GM12878 (cell line): Measurements from ENCODE around the gene ALG3. TPM values are rescaled to one million over a fixed set of nuclear protein-coding genes. Genes with fewer than 3 reads are reported as not detected.

Experiments
- ATAC-seq: fragments of 200-7000 bp; cut with Tn5 transposase; 3 replicates; pipeline ENCODE4 v1.9.1; 2020; ENCODE audit warnings: mild to moderate bottlenecking, moderate library complexity
- Bru-seq: library from RNA; stranded (reverse); fragments of 400-500 nt; gene quantifications from one replicate; lab custom pipeline; 2021; lab: Mats Ljungman, UMichigan
- BruChase-seq, 2 experiments: library from RNA; stranded (reverse); fragments of 400-500 nt; gene quantifications; one replicate each; lab custom pipeline; 2021; lab: Mats Ljungman, UMichigan
- BruUV-seq: library from RNA; stranded (reverse); fragments of 400-500 nt; replicated peaks from 2 replicates; lab custom pipeline; 2021; lab: Mats Ljungman, UMichigan
- CTCF ChIA-PET: fragments of 300-600 bp; sonication (Branson Sonifier 250); formaldehyde crosslinking; extraction: SDS; loops from one replicate; lab custom pipeline; 2021; ENCODE audit warnings: inconsistent platforms; lab: Yijun Ruan, JAX
- POLR2A ChIA-PET: fragments of 350-600 bp; formaldehyde crosslinking; extraction: SDS; loops from one replicate; lab custom pipeline; 2021; ENCODE audit warnings: inconsistent platforms; lab: Charles Lee
- RAD21 ChIA-PET: fragments of 300-600 bp; sonication (Branson Sonifier 250); formaldehyde crosslinking; loops from one replicate; lab custom pipeline; 2023; ENCODE audit warnings: antibody characterized with exemption; ENCODE audit not compliant: unreplicated experiment; lab: Charles Lee
- SMC1A ChIA-PET: fragments of 300-600 bp; sonication (Branson Sonifier 250); formaldehyde crosslinking; loops from one replicate; lab custom pipeline; 2023; ENCODE audit not compliant: unreplicated experiment, uncharacterized antibody; lab: Charles Lee
- DNase-seq: peaks from one replicate; pipeline ENCODE4 v3.0.0-alpha.2; 2011; ENCODE audit warnings: low read depth, low spot score
- FAIRE-seq: peaks from 3 replicates; lab custom pipeline; 2011; peaks lifted over from hg19 to GRCh38; lab: Jason Lieb, UNC
- H2AFZ ChIP-seq: 2 replicates; pipeline ENCODE4 v1.6.0; 2011; ENCODE audit warnings: low read depth, low read length, control low read depth; ENCODE audit not compliant: control insufficient read depth
- H3K27ac ChIP-seq: 2 replicates; pipeline ENCODE4 v1.5.1; 2011; ENCODE audit warnings: control low read depth; ENCODE audit not compliant: control insufficient read depth, insufficient read depth
- H3K27me3 ChIP-seq, 2 experiments: replicated peaks in 1 of 2; 2 replicates each; pipeline versions ENCODE4 v1.6.0 to v1.6.1; 2011; ENCODE audit warnings: low read length in 1 of 2; ENCODE audit not compliant: control insufficient read depth in 2 of 2, insufficient read depth in 2 of 2
- H3K36me3 ChIP-seq, 2 experiments: 2 replicates each; pipeline ENCODE4 v1.5.1; 2011; ENCODE audit warnings: low read length in 1 of 2; ENCODE audit not compliant: control insufficient read depth in 2 of 2, insufficient read depth in 2 of 2
- H3K4me1 ChIP-seq: 2 replicates; pipeline ENCODE4 v1.6.1; 2011; ENCODE audit warnings: mild to moderate bottlenecking, low read length, moderate library complexity, mixed read lengths; ENCODE audit not compliant: control insufficient read depth, insufficient read depth
- H3K4me2 ChIP-seq: 2 replicates; pipeline ENCODE4 v1.6.0; 2011; ENCODE audit warnings: control low read depth; ENCODE audit not compliant: control insufficient read depth, insufficient read depth
- H3K4me3 ChIP-seq: fragments of 200-600 bp; sonication (generic); 2 replicates; pipeline ENCODE4 v1.5.1; 2016
- H3K79me2 ChIP-seq: 2 replicates; pipeline ENCODE4 v1.6.0; 2011; ENCODE audit warnings: low read length; ENCODE audit not compliant: control insufficient read depth, insufficient read depth
- H3K9ac ChIP-seq: 2 replicates; pipeline ENCODE4 v1.8.0; 2011; ENCODE audit warnings: low read length, control low read depth, mixed read lengths; ENCODE audit not compliant: control insufficient read depth, insufficient read depth
- H3K9me3 ChIP-seq: replicated peaks from 3 replicates; pipeline ENCODE4 v1.5.1; 2011; ENCODE audit warnings: mild to moderate bottlenecking, low read length; ENCODE audit not compliant: control insufficient read depth, insufficient read depth
- H4K20me1 ChIP-seq: 2 replicates; pipeline ENCODE4 v1.6.0; 2011; ENCODE audit not compliant: control insufficient read depth, insufficient read depth
- ATF7 ChIP-seq: fragments of 450-650 bp; IDR thresholded peaks from 2 replicates; pipeline ENCODE4 v1.6.1; 2016; ENCODE audit warnings: low read depth, mild to moderate bottlenecking
- BHLHE40 ChIP-seq, 2 experiments: fragments of 450-650 bp in 1 of 2; IDR thresholded peaks; 2 replicates each; pipeline ENCODE4 v1.6.1; 2011 to 2017; ENCODE audit warnings: low read depth in 2 of 2, borderline replicate concordance in 1 of 2, improper control_type of control experiment in 1 of 2, low read length in 1 of 2, mild to moderate bottlenecking in 1 of 2
- DPF2 ChIP-seq: fragments of 450-650 bp; IDR thresholded peaks from 2 replicates; pipeline ENCODE4 v1.6.1; 2017; ENCODE audit warnings: mild to moderate bottlenecking
- HCFC1 ChIP-seq: fragments of 150-350 bp; IDR thresholded peaks from 2 replicates; pipeline ENCODE4 v1.6.1; 2014; ENCODE audit warnings: low read length
- NFXL1 ChIP-seq: fragments of 450-650 bp; IDR thresholded peaks from 2 replicates; pipeline ENCODE4 v1.6.1; 2017; ENCODE audit warnings: antibody characterized with exemption, mild to moderate bottlenecking, borderline replicate concordance
- RCOR1 ChIP-seq: conservative IDR thresholded peaks from 2 replicates; pipeline ENCODE4 v1.6.1; 2012; ENCODE audit warnings: low read depth, low read length, improper control_type of control experiment
- ZNF622 ChIP-seq: fragments of 450-650 bp; IDR thresholded peaks from 2 replicates; pipeline ENCODE4 v1.6.1; 2017; ENCODE audit warnings: mild to moderate bottlenecking, inconsistent platforms
- WGBS: methylation state at CpG from one replicate; pipeline ENCODE4 v1.1.6; 2016; ENCODE audit warnings: low lambda C conversion rate; ENCODE audit not compliant: insufficient replicate concordance, insufficient coverage; ENCODE audit errors: missing lambda C conversion rate; 5-methylcytosine and 5-hydroxymethylcytosine counted together
- in situ Hi-C: fragments of 300-500 bp; cut with MboI; formaldehyde crosslinking; loops from 9 replicates; pipeline ENCODE4 v1.14.3; 2018; ENCODE audit warnings: mixed read lengths
- intact Hi-C: fragments of 100-400 bp; cut with micrococcal nuclease; formaldehyde crosslinking; loops from one replicate; pipeline ENCODE4 v1.14.2; 2022; ENCODE audit not compliant: unreplicated experiment
- long read RNA-seq, 2 experiments: library from polyadenylated mRNA; unstranded; transcript quantifications; one replicate each; pipeline ENCODE4 v2.0.0, GENCODE V29; 2019 to 2020
- polyA minus RNA-seq, 3 experiments: library from RNA; depleted of rRNA, polyadenylated mRNA; stranded (reverse); fragments of >200 nt; gene quantifications; 2 replicates each; pipeline ENCODE4 v1.2.3, GENCODE V29; 2011
- polyA plus RNA-seq, 11 experiments: library from polyadenylated mRNA; depleted of rRNA in 4 of 11; unstranded in 6 of 11; stranded (reverse) in 5 of 11; fragments of >200 nt; fragmentation: Nextera tagmentation in 4 of 11; fragmentation: Illumina TruSeq in 1 of 11; extraction: Ambion mirVana in 4 of 11; extraction: Trizol in 1 of 11; gene quantifications; 1 replicate in 1 of 11; 2 replicates in 10 of 11; pipeline versions ENCODE4 v1.2.1 to v1.2.3, GENCODE V29; 2011 to 2016; ENCODE audit warnings: inconsistent platforms in 2 of 11, missing spikeins in 2 of 11, low read depth in 1 of 11
- total RNA-seq, 4 experiments: library from RNA; depleted of rRNA in 3 of 4; stranded (reverse); fragments of >200 nt in 3 of 4; fragmentation: Illumina TruSeq in 1 of 4; extraction: Trizol in 1 of 4; gene quantifications; 2 replicates each; pipeline versions ENCODE4 v1.2.1 to v1.2.3, GENCODE V29; 2013 to 2021
- TF ChIP-seq, protein P1 (sequence below): fragments of 450-650 bp; IDR thresholded peaks from 2 replicates; pipeline ENCODE4 v1.6.1; 2017; ENCODE audit warnings: mild to moderate bottlenecking, moderate library complexity
- TF ChIP-seq, protein P2 (sequence below): fragments of 450-650 bp; IDR thresholded peaks from 2 replicates; pipeline ENCODE4 v1.6.1; 2017; ENCODE audit warnings: mild to moderate bottlenecking

The ALG3 gene
- 59.6 and 62.8 TPM in 2 replicates for total RNA-seq (2013; cell fraction: nucleolus; rRNA removed)
- total RNA-seq (2014; rRNA removed) (39.6 and 47.5 TPM in 2 replicates), total RNA-seq (2014; rRNA removed; fragmentation: Illumina TruSeq; extraction: Trizol) (20.9 and 21.2 TPM in 2 replicates), total RNA-seq (2021) (44.5 and 44.9 TPM in 2 replicates), polyA plus RNA-seq (2011; rRNA removed) (15.8 and 29.0 TPM in 2 replicates), polyA plus RNA-seq (2014; fragmentation: Illumina TruSeq; extraction: Trizol) (25.5 and 36.0 TPM in 2 replicates), polyA plus RNA-seq (2014; fragmentation: Nextera tagmentation; extraction: Ambion mirVana) (10 to 100 TPM; 13.6 to 16.0 TPM), polyA plus RNA-seq (2014; rRNA removed) (42.9 and 45.1 TPM in 2 replicates), polyA plus RNA-seq (2016; fragmentation: Nextera tagmentation; extraction: Ambion mirVana) (10 to 100 TPM; 82.9 to 84.7 TPM), polyA minus RNA-seq (2011; rRNA and poly(A)+ RNA removed) (94.2 and 111 TPM in 2 replicates), Bru-seq, nascent RNA (percentile 68 among the genes with signal in this experiment), BruChase-seq, experiment 1, labeled RNA remaining after a 6-hour chase (percentile 63 among the genes with signal in this experiment), BruChase-seq, experiment 2, labeled RNA remaining after a 2-hour chase (percentile 64 among the genes with signal in this experiment)
- 26.6 TPM for polyA plus RNA-seq (2011; ENCODE audit: low read depth)
- 54.5 and 60.6 TPM in 2 replicates for polyA plus RNA-seq (2011; cell fraction: cytosol; rRNA removed)
- 70.1 and 85.0 TPM in 2 replicates for polyA plus RNA-seq (2011; cell fraction: nucleus; rRNA removed)
- 38.4 and 41.0 TPM in 2 replicates for polyA plus RNA-seq (2012)
- polyA minus RNA-seq (2011; cell fraction: cytosol; rRNA and poly(A)+ RNA removed) = 22.0 and 29.8 TPM in 2 replicates
- polyA minus RNA-seq (2011; cell fraction: nucleus; rRNA and poly(A)+ RNA removed) = 54.0 and 65.6 TPM in 2 replicates
- long read RNA-seq, experiment 1, transcript ALG3-201 (9 exons, 1,528 nt) = major isoform, 33 of 51 reads
- long read RNA-seq, experiment 1, transcript ALG3-205 (9 exons, 1,533 nt) = minor isoform, 5 of 51 reads
- long read RNA-seq, experiment 1, partial matches to known transcripts = 1 of 51 reads
- long read RNA-seq, experiment 1, other reads (novel, unspliced or antisense) = 11 of 51 reads
- long read RNA-seq, experiment 2, transcript ALG3-201 (9 exons, 1,528 nt) = major isoform, 17 of 28 reads
- long read RNA-seq, experiment 2, partial matches to known transcripts = 5 of 28 reads
- long read RNA-seq, experiment 2, other reads (novel, unspliced or antisense) = 4 of 28 reads

DNA sequence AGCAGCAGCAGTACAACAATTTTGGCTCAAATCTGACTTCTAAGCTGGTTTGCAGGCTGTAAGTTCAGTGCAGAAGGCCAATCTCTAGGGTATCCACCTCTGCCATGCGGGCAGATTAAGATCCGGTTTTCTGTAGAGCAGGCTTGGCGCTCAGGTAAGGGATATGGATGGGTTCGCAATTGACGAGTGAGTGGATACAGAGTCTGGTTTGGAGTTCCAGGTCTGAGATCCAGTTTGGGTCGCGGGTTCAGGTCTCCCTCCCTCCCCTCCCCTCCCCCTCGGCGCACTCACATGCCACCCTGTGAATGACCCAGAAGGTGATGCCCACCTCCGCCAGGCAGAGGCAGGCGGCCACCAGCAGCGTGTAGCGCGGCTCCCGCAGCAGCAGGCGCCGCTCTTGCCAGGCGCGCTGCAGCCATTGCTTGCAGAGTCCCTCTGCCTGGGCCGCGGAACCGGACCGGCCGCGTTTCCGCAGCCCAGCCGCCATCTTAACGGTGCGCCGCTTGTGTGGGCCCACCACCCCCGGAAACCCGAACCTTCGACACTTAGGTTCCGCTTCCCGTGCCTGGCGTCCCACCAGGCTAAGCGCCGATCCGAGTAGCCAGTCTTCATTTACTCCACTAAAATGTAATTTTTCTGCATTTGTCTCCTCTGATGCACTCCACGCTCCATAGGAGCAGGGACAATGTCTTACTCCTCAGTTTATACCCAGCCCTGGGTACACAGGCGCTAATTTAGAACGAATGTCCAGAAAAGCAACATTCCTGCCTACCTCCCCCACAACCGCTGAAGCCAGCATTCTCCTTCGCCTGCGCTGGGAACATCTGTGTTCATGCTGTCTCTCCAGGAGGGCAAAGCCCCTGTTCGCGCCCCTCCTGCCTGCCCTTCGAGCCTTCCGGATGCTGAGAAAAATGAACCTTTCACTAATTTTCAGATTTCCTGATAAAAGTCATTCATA is at the start of gene ALG3:
Gene ALG3 (minus strand): TSS at position 509 of the 958 bp plus-strand sequence. CDS start 22 bp downstream, at position 487.
- peaks cover 17% of the 10 kb centered on the region for H3K79me2 ChIP-seq
- peak within 1 kb of the TSS; percentile 98 for H3K9ac ChIP-seq
- peaks cover 2 to 10% of the 10 kb centered on the region in 2 experiments for H3K36me3 ChIP-seq
- H3K9me3 ChIP-seq = no peaks in the 10 kb centered on the region
- ChIA-PET SMC1A (no interaction called here), POLR2A (interaction anchor here (1.4 kb wide), 1 partner anchor 54 kb away, joined by 3 read pairs; no protein-coding TSS in a partner anchor), RAD21 (interaction anchor here (1.1 to 1.2 kb wide), 2 partner anchors 21 to 353 kb away, joined by 8 to 17 read pairs; no protein-coding TSS in a partner anchor), CTCF (interaction anchor here (1.1 to 7.1 kb wide), 5 partner anchors 12 to 352 kb away, joined by 3 to 69 read pairs (median 18); partner anchors contain the start of gene VWA5B2)
- BruUV-seq = no TSS peak
- H3K4me1 ChIP-seq = no peaks in the 10 kb centered on the region
- FAIRE-seq = peak; percentile 49
- peak within 1 kb of the TSS; percentile 100 for H3K4me2 ChIP-seq
- WGBS = 1% methylated on average over 47 of the region's 49 CpGs
- peak; percentile 66 for ATAC-seq
- H3K4me3 ChIP-seq = peak within 1 kb of the TSS; percentile 82
- peak within 1 kb of the TSS; percentile 99 for H2AFZ ChIP-seq
- H3K27ac ChIP-seq = peak within 1 kb of the TSS; percentile 91
- no peaks in the 10 kb centered on the region for H3K27me3 ChIP-seq
- intact Hi-C loops (loop anchor here (1.0 to 5.0 kb wide), 2 partner anchors 111 to 364 kb away; partner anchors contain the start of genes EIF2B5 and PARL), in situ Hi-C loops (loop anchor here (5.0 kb wide), 1 partner anchor 361 kb away; no protein-coding TSS in a partner anchor)
- DNase-seq = peak; percentile 41
- H4K20me1 ChIP-seq = no peaks in the 10 kb centered on the region
- TF ChIP-seq NFXL1 (no peak), BHLHE40 (IDR thresholded peaks at IDR 0.05; ENCODE audit: borderline replicate concordance in 1 of 2, low read depth in 2 of 2, low read length in 1 of 2) (peak; percentile 57 to 85; a peak in 3 of 4 replicates), HCFC1 (peak; percentile 78), ATF7 (no peak), ZNF622 (no peak), DPF2 (0 out of 2 replicates have a peak, but pooled peaks have one; percentile 22), RCOR1 (no peak)
- TF ChIP-seq, protein P1, sequence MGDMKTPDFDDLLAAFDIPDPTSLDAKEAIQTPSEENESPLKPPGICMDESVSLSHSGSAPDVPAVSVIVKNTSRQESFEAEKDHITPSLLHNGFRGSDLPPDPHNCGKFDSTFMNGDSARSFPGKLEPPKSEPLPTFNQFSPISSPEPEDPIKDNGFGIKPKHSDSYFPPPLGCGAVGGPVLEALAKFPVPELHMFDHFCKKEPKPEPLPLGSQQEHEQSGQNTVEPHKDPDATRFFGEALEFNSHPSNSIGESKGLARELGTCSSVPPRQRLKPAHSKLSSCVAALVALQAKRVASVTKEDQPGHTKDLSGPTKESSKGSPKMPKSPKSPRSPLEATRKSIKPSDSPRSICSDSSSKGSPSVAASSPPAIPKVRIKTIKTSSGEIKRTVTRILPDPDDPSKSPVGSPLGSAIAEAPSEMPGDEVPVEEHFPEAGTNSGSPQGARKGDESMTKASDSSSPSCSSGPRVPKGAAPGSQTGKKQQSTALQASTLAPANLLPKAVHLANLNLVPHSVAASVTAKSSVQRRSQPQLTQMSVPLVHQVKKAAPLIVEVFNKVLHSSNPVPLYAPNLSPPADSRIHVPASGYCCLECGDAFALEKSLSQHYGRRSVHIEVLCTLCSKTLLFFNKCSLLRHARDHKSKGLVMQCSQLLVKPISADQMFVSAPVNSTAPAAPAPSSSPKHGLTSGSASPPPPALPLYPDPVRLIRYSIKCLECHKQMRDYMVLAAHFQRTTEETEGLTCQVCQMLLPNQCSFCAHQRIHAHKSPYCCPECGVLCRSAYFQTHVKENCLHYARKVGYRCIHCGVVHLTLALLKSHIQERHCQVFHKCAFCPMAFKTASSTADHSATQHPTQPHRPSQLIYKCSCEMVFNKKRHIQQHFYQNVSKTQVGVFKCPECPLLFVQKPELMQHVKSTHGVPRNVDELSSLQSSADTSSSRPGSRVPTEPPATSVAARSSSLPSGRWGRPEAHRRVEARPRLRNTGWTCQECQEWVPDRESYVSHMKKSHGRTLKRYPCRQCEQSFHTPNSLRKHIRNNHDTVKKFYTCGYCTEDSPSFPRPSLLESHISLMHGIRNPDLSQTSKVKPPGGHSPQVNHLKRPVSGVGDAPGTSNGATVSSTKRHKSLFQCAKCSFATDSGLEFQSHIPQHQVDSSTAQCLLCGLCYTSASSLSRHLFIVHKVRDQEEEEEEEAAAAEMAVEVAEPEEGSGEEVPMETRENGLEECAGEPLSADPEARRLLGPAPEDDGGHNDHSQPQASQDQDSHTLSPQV = no peak
- TF ChIP-seq, protein P2, sequence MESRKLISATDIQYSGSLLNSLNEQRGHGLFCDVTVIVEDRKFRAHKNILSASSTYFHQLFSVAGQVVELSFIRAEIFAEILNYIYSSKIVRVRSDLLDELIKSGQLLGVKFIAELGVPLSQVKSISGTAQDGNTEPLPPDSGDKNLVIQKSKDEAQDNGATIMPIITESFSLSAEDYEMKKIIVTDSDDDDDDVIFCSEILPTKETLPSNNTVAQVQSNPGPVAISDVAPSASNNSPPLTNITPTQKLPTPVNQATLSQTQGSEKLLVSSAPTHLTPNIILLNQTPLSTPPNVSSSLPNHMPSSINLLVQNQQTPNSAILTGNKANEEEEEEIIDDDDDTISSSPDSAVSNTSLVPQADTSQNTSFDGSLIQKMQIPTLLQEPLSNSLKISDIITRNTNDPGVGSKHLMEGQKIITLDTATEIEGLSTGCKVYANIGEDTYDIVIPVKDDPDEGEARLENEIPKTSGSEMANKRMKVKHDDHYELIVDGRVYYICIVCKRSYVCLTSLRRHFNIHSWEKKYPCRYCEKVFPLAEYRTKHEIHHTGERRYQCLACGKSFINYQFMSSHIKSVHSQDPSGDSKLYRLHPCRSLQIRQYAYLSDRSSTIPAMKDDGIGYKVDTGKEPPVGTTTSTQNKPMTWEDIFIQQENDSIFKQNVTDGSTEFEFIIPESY = no peak
